Fibroblast of mammary gland (primary cell): ENCODE data around the gene DNMT1.

Experiments used
- DNase-seq: peaks from one replicate; pipeline ENCODE4 v3.0.0-alpha.2; 2010; ENCODE audit warnings: low read depth
- H3K4me3 ChIP-seq: 2 replicates; pipeline ENCODE4 v1.5.1; 2011; ENCODE audit warnings: low read depth, mild to moderate bottlenecking, low read length, moderate library complexity; ENCODE audit not compliant: control insufficient read depth
- CTCF ChIP-seq: conservative IDR thresholded peaks from 2 replicates; pipeline ENCODE4 v1.5.1; 2011; ENCODE audit warnings: low read depth, low read length, inconsistent platforms; ENCODE audit not compliant: control insufficient read depth, insufficient read depth

Gene DNMT1

GRCh38 chr19:10143681-10144080 lies 51.1 kb downstream of the DNMT1 start:
- no peak overlapping the region for H3K4me3 ChIP-seq
- no peak for DNase-seq
- TF ChIP-seq CTCF = no peak

- no peak overlapping the region for H3K4me3 ChIP-seq
- no peak for TF ChIP-seq CTCF
- DNase-seq = no peak
Measured at GRCh38 chr19:10142701-10143375, 51.9 kb downstream of the DNMT1 start.

GRCh38 chr19:10141973-10142372 lies 52.8 kb downstream of the DNMT1 start:
- TF ChIP-seq CTCF = no peak
- no peak overlapping the region for H3K4me3 ChIP-seq
- no peak for DNase-seq

GRCh38 chr19:10141479-10141878 lies 53.3 kb downstream of the DNMT1 start:
- no peak for TF ChIP-seq CTCF
- no peak for DNase-seq
- no peak overlapping the region for H3K4me3 ChIP-seq

DNA sequence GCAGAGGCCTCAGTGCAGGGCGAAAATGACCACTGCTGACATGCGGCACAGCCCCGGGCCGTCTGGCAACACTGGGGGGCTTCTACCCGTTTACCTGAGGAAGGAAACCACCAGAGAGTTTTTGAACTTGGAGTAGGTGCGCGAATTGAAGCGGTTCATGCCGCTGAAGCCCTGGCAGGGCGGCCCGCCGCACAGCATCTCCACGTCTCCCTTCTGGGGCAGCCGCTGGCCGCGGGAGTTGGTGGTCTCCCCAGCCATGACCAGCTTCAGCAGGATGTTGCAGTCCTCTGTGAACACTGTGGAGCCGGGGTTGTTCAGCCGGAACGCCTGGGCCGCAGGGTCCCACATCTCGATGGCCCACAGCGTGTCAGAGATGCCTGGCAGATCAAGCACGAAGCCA lies 54.8 kb downstream of the DNMT1 start:
- no peak for DNase-seq
- H3K4me3 ChIP-seq = no peak overlapping the region
- TF ChIP-seq CTCF = no peak

DNA sequence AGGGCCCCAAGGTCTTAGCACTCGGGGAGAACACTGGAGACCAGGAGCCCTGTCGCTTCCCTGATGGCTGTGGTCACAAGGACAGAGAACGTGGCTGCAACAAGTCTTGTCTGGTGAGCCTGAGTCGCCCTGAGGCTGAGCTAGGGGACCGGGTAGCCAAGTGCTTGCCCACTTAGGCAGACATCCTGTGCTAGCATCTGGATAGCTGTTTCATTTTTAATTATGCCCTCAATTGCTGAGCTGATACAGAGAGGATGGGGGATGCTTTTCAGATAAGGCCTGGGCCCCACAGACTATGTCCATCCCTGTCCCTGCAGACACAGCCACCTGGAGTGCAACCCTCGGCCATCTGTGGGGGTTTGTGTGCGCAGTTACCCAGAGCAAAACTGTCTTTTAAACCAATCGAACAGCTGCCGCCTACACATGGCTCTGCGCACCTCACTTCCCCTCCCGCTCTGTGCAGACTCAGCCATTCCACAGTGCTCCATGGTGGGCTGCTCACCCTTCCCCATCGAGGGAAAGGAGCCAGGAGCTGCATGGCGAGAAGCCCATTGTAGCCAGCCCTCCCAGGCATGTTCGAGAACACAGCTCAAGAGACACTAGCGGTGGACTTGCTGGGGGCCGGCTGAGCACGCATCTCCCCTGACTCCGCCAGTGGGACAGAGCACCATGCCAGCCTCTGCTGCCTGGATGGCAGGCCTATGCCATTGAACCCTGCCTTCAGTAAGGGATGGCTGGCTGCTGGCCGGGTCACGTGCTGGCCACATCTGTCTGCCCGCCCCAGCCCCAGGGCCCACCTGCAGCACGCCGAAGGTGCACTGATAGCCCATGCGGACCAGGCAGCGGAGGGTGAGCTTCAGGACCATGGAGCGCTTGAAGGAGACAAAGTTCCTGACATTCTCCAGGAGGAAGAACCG lies 55.6 kb downstream of the DNMT1 start:
- no peak overlapping the region for H3K4me3 ChIP-seq
- no peak for DNase-seq
- TF ChIP-seq CTCF = no peak
